Ovary (tissue), 10 donors: ENCODE results near the gene FHAD1. TPM values are rescaled to one million over a fixed set of nuclear protein-coding genes. Genes with fewer than 3 reads are reported as not detected.

Source experiments
- DNase-seq, 5 donors: peaks; one replicate each; pipeline ENCODE4 v3.0.0-alpha.2; 2019 to 2020
- H3K27ac ChIP-seq, 2 donors: fragments of 200-600 bp; one replicate each; pipeline versions ENCODE4 v1.5.1 to v1.8.0; 2019 to 2022
- H3K27me3 ChIP-seq: fragments of 200-600 bp; one replicate; pipeline ENCODE4 v1.8.0; 2022
- H3K36me3 ChIP-seq: fragments of 200-600 bp; sonication (generic); one replicate; pipeline ENCODE4 v1.5.1; 2019
- H3K4me1 ChIP-seq: one replicate; pipeline ENCODE4 v1.8.1; 2013; ENCODE audit warnings: mild to moderate bottlenecking, moderate library complexity; ENCODE audit not compliant: insufficient read depth
- H3K4me3 ChIP-seq: fragments of 200-600 bp; sonication (generic); one replicate; pipeline ENCODE4 v1.5.1; 2017
- H3K9me3 ChIP-seq, 2 donors: fragments of 200-600 bp in 1 of 2; sonication (generic) in 1 of 2; one replicate each; pipeline versions ENCODE4 v1.5.1 to v1.8.1; 2013 to 2019; ENCODE audit warnings: mild to moderate bottlenecking in 1 of 2, moderate library complexity in 1 of 2
- CTCF ChIP-seq, 3 donors: fragments of 450-650 bp in 2 of 3; fragments of 200-600 bp in 1 of 3; IDR thresholded peaks; one replicate each; pipeline versions ENCODE4 v1.5.1 to v1.8.0; 2016 to 2022; ENCODE audit warnings: antibody characterized with exemption in 3 of 3, mild to moderate bottlenecking in 1 of 3
- EP300 ChIP-seq: sonication (generic); formaldehyde crosslinking; IDR thresholded peaks from one replicate; pipeline ENCODE4 v1.6.1; 2017; ENCODE audit warnings: antibody characterized with exemption
- POLR2A ChIP-seq: fragments of 450-650 bp; IDR thresholded peaks from one replicate; pipeline ENCODE4 v1.6.1; 2017; ENCODE audit warnings: antibody characterized with exemption, mild to moderate bottlenecking, moderate library complexity
- WGBS, 3 donors: extraction: QIAGEN DNeasy Blood & Tissue Kit in 1 of 3; methylation state at CpG; one replicate each; pipeline versions ENCODE4 v1.1.5 to v1.1.7; 2013 to 2017; 5-methylcytosine and 5-hydroxymethylcytosine counted together
- intact Hi-C, 4 donors: fragments of 100-400 bp; cut with DNase I; formaldehyde crosslinking; loops; one replicate each; pipeline versions ENCODE4 v1.11.0 to v1.15.1; 2022 to 2023
- long read RNA-seq, 3 donors: library from polyadenylated mRNA in 2 of 3; unstranded in 2 of 3; transcript quantifications; one replicate each; pipeline ENCODE4 v2.0.0 and lab custom pipeline, GENCODE V29; 2021 to 2026
- polyA plus RNA-seq, 2 donors: library from polyadenylated mRNA; stranded (reverse); fragments of 200-250 nt in 1 of 2; fragments of 350-450 nt in 1 of 2; fragmentation: Illumina TruSeq in 1 of 2; extraction: RNeasy Lipid Tissue Mini Kit (QIAGEN cat#74804) in 1 of 2; gene quantifications; one replicate each; pipeline ENCODE4 v1.2.3, GENCODE V29; 2013 to 2014
- total RNA-seq, 7 donors: library from RNA; depleted of rRNA in 2 of 7; stranded (reverse); fragments of >200 nt in 2 of 7; fragmentation: NEBNext Ultra II Directional in 3 of 7; extraction: Animal tissue kit (Norgen Biotek cat#: 25700) in 3 of 7; gene quantifications; one replicate each; pipeline versions ENCODE4 v1.1.0 to v1.2.4, GENCODE V29; 2016 to 2023
- donor health status: DM: no; HTN: no; CAD: no; lungs with moderate emphysema.
- donor health status: DM: no; HTN: no; CAD: no.
- donor health status: Bipolar disorder and iron deficiency.
- donor health status: DM: yes; HTN: yes; CAD: no.
- donor health status: DM: no; HTN: no; CAD: no.
- donor health status: DM: yes; HTN: yes; CAD: no.

The FHAD1 gene
- total RNA-seq (10 to 100 TPM in 1 of 7 donors, 1 to 10 TPM in 4, under 1 TPM in 2; 0.53 to 23.0 (median 2.3) TPM), polyA plus RNA-seq (under 1 TPM; 0.40 to 0.65 TPM)
- long read RNA-seq, donor 1, partial matches to known transcripts: 0 of 5 reads
- long read RNA-seq, donor 1, other reads (novel, unspliced or antisense): 5 of 5 reads
- long read RNA-seq, donor 2, full-length matches to known transcripts: 1 of 1 reads
- long read RNA-seq, donor 2, partial matches to known transcripts: 0 of 1 reads
- long read RNA-seq, donor 2, other reads (novel, unspliced or antisense): 0 of 1 reads
- long read RNA-seq, donor 3, partial matches to known transcripts: 0 of 2 reads
- long read RNA-seq, donor 3, other reads (novel, unspliced or antisense): 2 of 2 reads

GRCh38 chr1:15246960-15247614, at the start of gene FHAD1:
TSS of gene FHAD1 (plus strand) at chr1:15247223. CDS start at chr1:15251785, 4,562 bp downstream.
- intact Hi-C loops: no loop called here
- peaks cover 11% of the 10 kb centered on the region for H3K4me1 ChIP-seq
- no peaks in the 10 kb centered on the region for H3K36me3 ChIP-seq
- peak within 1 kb of the TSS; percentile 41 for H3K4me3 ChIP-seq
- WGBS, 3 donors: 4 to 9% (median 5%) methylated on average over 32 to 55 of the region's 55 CpGs
- peak within 1 kb of the TSS in 1 of 2 donors; percentile 19 for H3K27ac ChIP-seq
- TF ChIP-seq CTCF (IDR thresholded peaks at IDR 0.05) (no peak), POLR2A (no peak), EP300 (no peak)
- no peaks in the 10 kb centered on the region for H3K9me3 ChIP-seq
- H3K27me3 ChIP-seq: no peaks in the 10 kb centered on the region
- DNase-seq: peak; percentile 70 to 87 (median 85)

- peak in 1 of 5 donors; percentile 9 for DNase-seq
- Histone ChIP-seq H3K27me3 (no peaks in the 10 kb centered on the region), H3K27ac (no peak overlapping the region), H3K9me3 (no peaks in the 10 kb centered on the region), H3K4me3 (no peak overlapping the region), H3K4me1 (peaks cover 3% of the 10 kb centered on the region), H3K36me3 (no peaks in the 10 kb centered on the region)
- 84 to 90% (median 86%) methylated on average over 12 of the region's 12 CpGs for WGBS, 3 donors
- intact Hi-C loops: no loop called here
- TF ChIP-seq CTCF (IDR thresholded peaks at IDR 0.05) (no peak), EP300 (no peak), POLR2A (no peak)
These were observed 49.2 kb upstream of the FHAD1 start for GRCh38 chr1:15197591-15198447.

- Histone ChIP-seq H3K9me3 (no peaks in the 10 kb centered on the region), H3K4me1 (peaks cover 3% of the 10 kb centered on the region), H3K27ac (no peak overlapping the region), H3K36me3 (no peaks in the 10 kb centered on the region), H3K27me3 (no peaks in the 10 kb centered on the region), H3K4me3 (no peak overlapping the region)
- DNase-seq: peak in 1 of 5 donors; percentile 18
- 80 to 90% (median 86%) methylated on average over 8 of the region's 8 CpGs for WGBS, 3 donors
- intact Hi-C loops: no loop called here
- TF ChIP-seq EP300: no peak
- TF ChIP-seq POLR2A: no peak
- no peak for TF ChIP-seq CTCF (IDR thresholded peaks at IDR 0.05)
These were observed 48.3 kb upstream of the FHAD1 start for GRCh38 chr1:15198684-15199083.

- 70 to 89% (median 89%) methylated on average over 4 of the region's 4 CpGs for WGBS, 3 donors
- H3K36me3 ChIP-seq: no peaks in the 10 kb centered on the region
- H3K4me3 ChIP-seq: no peak overlapping the region
- intact Hi-C loops: loop anchor here in 1 of 4 donors (10.0 kb wide), 1 partner anchor 46 kb away; the partner anchor contains the start of gene TMEM51
- no peaks in the 10 kb centered on the region for H3K27me3 ChIP-seq
- no peaks in the 10 kb centered on the region for H3K9me3 ChIP-seq
- TF ChIP-seq POLR2A (no peak), EP300 (no peak)
- no peaks in the 10 kb centered on the region for H3K4me1 ChIP-seq
- H3K27ac ChIP-seq: no peak overlapping the region
- DNase-seq: no peak
These were observed 45.8 kb upstream of the FHAD1 start for GRCh38 chr1:15201221-15201620.
